Fibroblast of lung (primary cell): ENCODE measurements around the gene KNCN. TPM values are rescaled to one million over a fixed set of nuclear protein-coding genes. Genes with fewer than 3 reads are reported as not detected.
A peak's percentile ranks its signal among the peaks of the same experiment; 100 is the strongest.

Experiments used
- DNase-seq, 2 donors: peaks; one replicate each; pipeline versions ENCODE4 v3.0.0 to v3.0.0-alpha.2; 2010; ENCODE audit warnings: low read depth in 2 of 2
- H2AFZ ChIP-seq: 2 replicates; pipeline ENCODE4 v1.5.1; 2012; ENCODE audit warnings: low read length, control low read depth, inconsistent platforms
- H3K27ac ChIP-seq: 2 replicates; pipeline ENCODE4 v1.5.1; 2011; ENCODE audit warnings: low read length, control low read depth; ENCODE audit not compliant: insufficient read depth
- H3K27me3 ChIP-seq: 2 replicates; pipeline ENCODE4 v1.5.1; 2011; ENCODE audit warnings: mild to moderate bottlenecking, low read length; ENCODE audit not compliant: control insufficient read depth, insufficient read depth
- H3K36me3 ChIP-seq: 2 replicates; pipeline ENCODE4 v1.5.1; 2011; ENCODE audit warnings: low read length; ENCODE audit not compliant: control insufficient read depth, insufficient read depth
- H3K4me1 ChIP-seq: 2 replicates; pipeline ENCODE4 v1.5.1; 2011; ENCODE audit warnings: low read length; ENCODE audit not compliant: control insufficient read depth, insufficient read depth; ENCODE audit errors: extremely low read depth
- H3K4me2 ChIP-seq: 2 replicates; pipeline ENCODE4 v1.5.1; 2011; ENCODE audit warnings: low read length, control low read depth; ENCODE audit not compliant: insufficient read depth; ENCODE audit errors: extremely low read depth
- H3K4me3 ChIP-seq, 4 experiments: fragments of 200-600 bp in 1 of 4; sonication (generic) in 1 of 4; replicated peaks in 1 of 4; 2 replicates each; pipeline ENCODE4 v1.5.1; 2011 to 2016; ENCODE audit warnings: low read length in 4 of 4, low read depth in 3 of 4, mild to moderate bottlenecking in 3 of 4, control low read depth in 2 of 4, inconsistent platforms in 1 of 4, mixed read lengths in 1 of 4; ENCODE audit not compliant: insufficient read depth in 1 of 4; ENCODE audit errors: control extremely low read depth in 1 of 4
- H3K79me2 ChIP-seq: 2 replicates; pipeline ENCODE4 v1.5.1; 2012; ENCODE audit warnings: mild to moderate bottlenecking, low read length, inconsistent platforms; ENCODE audit not compliant: control insufficient read depth, insufficient read depth
- H3K9ac ChIP-seq: 2 replicates; pipeline ENCODE4 v1.5.1; 2011; ENCODE audit warnings: mild to moderate bottlenecking, low read length, control low read depth; ENCODE audit not compliant: insufficient read depth
- H3K9me3 ChIP-seq: 2 replicates; pipeline ENCODE4 v1.5.1; 2012; ENCODE audit warnings: low read depth, low read length; ENCODE audit not compliant: control insufficient read depth, insufficient read depth
- H4K20me1 ChIP-seq: 2 replicates; pipeline ENCODE4 v1.5.1; 2011; ENCODE audit warnings: low read length; ENCODE audit not compliant: control insufficient read depth, insufficient read depth; ENCODE audit errors: extremely low read depth
- CTCF ChIP-seq, 2 donors: IDR thresholded peaks in 1 of 2; conservative IDR thresholded peaks in 1 of 2; 1 replicate in 1 of 2; 2 replicates in 1 of 2; pipeline ENCODE4 v1.5.1; 2011 to 2012; ENCODE audit warnings: low read length in 2 of 2, control low read depth in 1 of 2, inconsistent platforms in 1 of 2, low read depth in 1 of 2, mild to moderate bottlenecking in 1 of 2
- EZH2 ChIP-seq: IDR thresholded peaks from 2 replicates; pipeline ENCODE4 v1.5.1; 2012; ENCODE audit warnings: low read length, control low read depth, mild to moderate bottlenecking; ENCODE audit errors: missing control alignments
- polyA plus RNA-seq, 2 donors: library from polyadenylated mRNA; depleted of rRNA in 1 of 2; stranded (reverse) in 1 of 2; unstranded in 1 of 2; fragments of >200 nt; gene quantifications; 2 replicates each; pipeline ENCODE4 v1.2.1, GENCODE V29; 2011 to 2012; ENCODE audit warnings: missing spikeins in 1 of 2
- total RNA-seq: library from RNA; depleted of rRNA; stranded (reverse); fragments of >200 nt; gene quantifications from 2 replicates; pipeline ENCODE4 v1.2.1, GENCODE V29; 2014

Gene KNCN
- total and polyA plus RNA-seq, 2 donors (not counting 1 experiment from before 2014, with no cell fraction given): not detected

GRCh38 chr1:46543761-46544560 lies 7.5 kb downstream of the KNCN start:
- peaks cover 43% of the 10 kb centered on the region for H3K27me3 ChIP-seq
- no peak overlapping the region for H3K4me3 ChIP-seq

GRCh38 chr1:46543382-46543760 lies 8.1 kb downstream of the KNCN start:
- Histone ChIP-seq H3K36me3 (no peaks in the 10 kb centered on the region), H3K4me2 (no peak overlapping the region), H3K27ac (no peak overlapping the region), H2AFZ (no peak overlapping the region), H3K9ac (no peak overlapping the region), H4K20me1 (no peaks in the 10 kb centered on the region), H3K4me1 (no peaks in the 10 kb centered on the region), H3K9me3 (no peaks in the 10 kb centered on the region), H3K27me3 (peaks cover 43% of the 10 kb centered on the region), H3K4me3 (no peak overlapping the region), H3K79me2 (no peaks in the 10 kb centered on the region)
- TF ChIP-seq EZH2: no peak
- no peak for TF ChIP-seq CTCF (conservative IDR thresholded peaks at IDR 0.05 in 1 of 2, IDR thresholded peaks at IDR 0.05 in 1 of 2; ENCODE audit: low read depth in 1 of 2, low read length in 2 of 2)
- no peak for DNase-seq

More at GRCh38 chr1:46543761-46544560, 7.5 kb downstream of the KNCN start:
- H3K9me3 ChIP-seq: no peaks in the 10 kb centered on the region
- no peaks in the 10 kb centered on the region for H3K79me2 ChIP-seq
- H4K20me1 ChIP-seq: no peaks in the 10 kb centered on the region
- no peaks in the 10 kb centered on the region for H3K4me1 ChIP-seq
- no peaks in the 10 kb centered on the region for H3K36me3 ChIP-seq
- no peak for DNase-seq
- H3K9ac ChIP-seq: no peak overlapping the region
- no peak for TF ChIP-seq CTCF (conservative IDR thresholded peaks at IDR 0.05 in 1 of 2, IDR thresholded peaks at IDR 0.05 in 1 of 2; ENCODE audit: low read depth in 1 of 2, low read length in 2 of 2)
- TF ChIP-seq EZH2: peak; percentile 73
- no peak overlapping the region for H3K4me2 ChIP-seq
- no peak overlapping the region for H2AFZ ChIP-seq
- no peak overlapping the region for H3K27ac ChIP-seq

- peak; percentile 52 to 83 for DNase-seq
- TF ChIP-seq CTCF (conservative IDR thresholded peaks at IDR 0.05 in 1 of 2, IDR thresholded peaks at IDR 0.05 in 1 of 2; ENCODE audit: low read depth in 1 of 2, low read length in 2 of 2) (no peak), EZH2 (no peak)
- no peak overlapping the region for H3K9ac ChIP-seq
- H3K79me2 ChIP-seq: no peaks in the 10 kb centered on the region
- no peak overlapping the region for H3K27ac ChIP-seq
- H3K36me3 ChIP-seq: no peaks in the 10 kb centered on the region
- H3K27me3 ChIP-seq: peaks cover 24% of the 10 kb centered on the region
- H3K4me2 ChIP-seq: no peak overlapping the region
- no peaks in the 10 kb centered on the region for H3K9me3 ChIP-seq
- no peaks in the 10 kb centered on the region for H4K20me1 ChIP-seq
- H3K4me3 ChIP-seq: no peak overlapping the region
- no peak overlapping the region for H2AFZ ChIP-seq
- no peaks in the 10 kb centered on the region for H3K4me1 ChIP-seq
Measured at GRCh38 chr1:46539972-46540371, 11.5 kb downstream of the KNCN start.
